ENCODE measurements around the gene TNFRSF6B.

The TNFRSF6B gene

DNA sequence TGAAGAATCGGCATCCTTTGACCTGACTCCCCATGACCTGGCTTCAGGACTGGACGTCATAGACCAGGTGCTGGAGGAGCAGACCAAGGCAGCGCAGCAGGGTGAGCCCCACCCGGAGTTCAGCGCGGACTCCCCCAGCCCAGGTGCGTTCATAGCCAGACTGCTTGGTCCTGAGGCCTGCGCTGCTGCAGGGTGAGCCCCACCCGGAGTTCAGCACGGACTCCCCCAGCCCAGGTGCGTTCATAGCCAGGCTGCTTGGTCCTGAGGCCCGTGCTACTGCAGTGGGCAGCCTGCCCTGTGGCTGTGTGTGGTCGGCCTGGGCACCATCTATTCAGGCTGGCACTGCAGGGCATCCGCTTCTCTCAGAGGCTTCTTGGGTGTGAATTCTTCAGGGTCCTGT lies 22.5 kb upstream of the TNFRSF6B start:
- Histone ChIP-seq H3K4me1 (ENCODE audit: insufficient read depth, poor library complexity, severe bottlenecking) (no peaks in the 10 kb centered on the region), H3K27me3 (ENCODE audit: insufficient read depth, poor library complexity, severe bottlenecking) (no peaks in the 10 kb centered on the region), H3K9me3 (ENCODE audit: severe bottlenecking) (no peaks in the 10 kb centered on the region), H3K27ac (ENCODE audit: poor library complexity, severe bottlenecking) (no peak overlapping the region), H3K4me3 (ENCODE audit: severe bottlenecking) (no peak overlapping the region), H3K36me3 (ENCODE audit: low read depth) (peaks cover 70% of the 10 kb centered on the region)
- TF ChIP-seq, protein P1, sequence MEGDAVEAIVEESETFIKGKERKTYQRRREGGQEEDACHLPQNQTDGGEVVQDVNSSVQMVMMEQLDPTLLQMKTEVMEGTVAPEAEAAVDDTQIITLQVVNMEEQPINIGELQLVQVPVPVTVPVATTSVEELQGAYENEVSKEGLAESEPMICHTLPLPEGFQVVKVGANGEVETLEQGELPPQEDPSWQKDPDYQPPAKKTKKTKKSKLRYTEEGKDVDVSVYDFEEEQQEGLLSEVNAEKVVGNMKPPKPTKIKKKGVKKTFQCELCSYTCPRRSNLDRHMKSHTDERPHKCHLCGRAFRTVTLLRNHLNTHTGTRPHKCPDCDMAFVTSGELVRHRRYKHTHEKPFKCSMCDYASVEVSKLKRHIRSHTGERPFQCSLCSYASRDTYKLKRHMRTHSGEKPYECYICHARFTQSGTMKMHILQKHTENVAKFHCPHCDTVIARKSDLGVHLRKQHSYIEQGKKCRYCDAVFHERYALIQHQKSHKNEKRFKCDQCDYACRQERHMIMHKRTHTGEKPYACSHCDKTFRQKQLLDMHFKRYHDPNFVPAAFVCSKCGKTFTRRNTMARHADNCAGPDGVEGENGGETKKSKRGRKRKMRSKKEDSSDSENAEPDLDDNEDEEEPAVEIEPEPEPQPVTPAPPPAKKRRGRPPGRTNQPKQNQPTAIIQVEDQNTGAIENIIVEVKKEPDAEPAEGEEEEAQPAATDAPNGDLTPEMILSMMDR (IDR thresholded peaks at IDR 0.05; ENCODE audit: poor library complexity, severe bottlenecking): no peak
- DNase-seq (ENCODE audit: low spot score): peak; percentile 80
- no peak for ATAC-seq (ENCODE audit: low read depth)

DNA sequence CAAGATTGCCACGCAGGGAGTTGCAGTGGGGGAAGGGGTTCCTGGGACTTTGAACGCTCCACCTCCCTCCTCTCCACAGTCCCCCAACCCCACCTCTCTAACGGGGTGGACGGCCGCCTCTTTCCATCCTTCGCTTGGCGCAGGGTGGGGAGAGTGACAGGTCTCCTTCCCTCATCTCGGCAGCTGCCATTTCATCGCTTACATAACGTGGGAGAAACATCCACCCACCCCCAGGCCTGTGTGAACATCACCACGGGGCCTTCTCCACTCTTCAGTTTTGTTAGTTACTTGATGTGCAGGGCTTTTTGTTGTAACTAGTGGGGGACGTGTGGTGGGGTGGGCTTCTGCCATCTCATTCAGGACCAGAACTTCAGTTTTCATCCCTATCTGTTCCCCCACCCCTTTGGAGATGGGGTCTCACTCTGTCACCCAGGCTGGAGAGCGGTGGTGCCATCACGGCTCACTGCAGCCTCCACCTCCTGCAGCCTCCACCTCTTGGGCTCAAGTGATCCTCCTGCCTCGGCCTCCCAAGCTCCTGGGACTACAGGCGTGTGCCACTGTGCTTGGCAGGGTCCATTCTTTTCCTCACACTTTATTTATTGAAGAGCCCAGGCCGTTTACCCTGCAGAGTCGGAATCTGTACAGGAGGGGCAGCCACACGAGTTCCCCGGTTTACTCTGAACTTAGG lies 20.6 kb upstream of the TNFRSF6B start:
- ATAC-seq (ENCODE audit: low read depth): no peak
- Histone ChIP-seq H3K27me3 (ENCODE audit: insufficient read depth, poor library complexity, severe bottlenecking) (no peaks in the 10 kb centered on the region), H3K4me1 (ENCODE audit: insufficient read depth, poor library complexity, severe bottlenecking) (no peaks in the 10 kb centered on the region), H3K27ac (ENCODE audit: poor library complexity, severe bottlenecking) (no peak overlapping the region), H3K9me3 (ENCODE audit: severe bottlenecking) (no peaks in the 10 kb centered on the region), H3K4me3 (ENCODE audit: severe bottlenecking) (no peak overlapping the region), H3K36me3 (ENCODE audit: low read depth) (peaks cover 71% of the 10 kb centered on the region)
- DNase-seq (ENCODE audit: low spot score): no peak
- TF ChIP-seq, protein P1 (IDR thresholded peaks at IDR 0.05; ENCODE audit: poor library complexity, severe bottlenecking): no peak

DNA sequence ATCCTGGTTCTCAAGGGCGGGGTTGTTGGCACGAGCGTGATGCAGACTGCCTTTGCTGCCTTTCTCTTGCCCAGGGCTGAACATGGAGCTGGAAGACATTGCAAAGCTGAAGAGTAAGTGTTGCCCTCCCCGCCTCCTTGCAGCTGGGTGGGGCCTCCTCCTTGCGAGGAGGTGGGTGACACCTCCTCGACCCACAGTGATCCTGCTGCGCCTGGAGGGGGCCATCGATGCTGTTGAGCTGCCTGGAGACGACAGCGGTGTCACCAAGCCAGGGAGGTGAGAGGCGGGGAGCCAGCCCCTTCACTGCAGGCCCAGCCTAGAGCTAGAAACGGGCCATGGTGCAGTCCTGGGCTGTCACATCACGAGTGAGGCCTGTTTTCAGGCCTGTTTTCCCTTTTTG lies 18.4 kb upstream of the TNFRSF6B start:
- H3K4me3 ChIP-seq (ENCODE audit: severe bottlenecking): no peak overlapping the region
- ATAC-seq (ENCODE audit: low read depth) (no peak), DNase-seq (ENCODE audit: low spot score) (no peak)
- H3K4me1 ChIP-seq (ENCODE audit: insufficient read depth, poor library complexity, severe bottlenecking): peaks cover 14% of the 10 kb centered on the region
- TF ChIP-seq, protein P1 (IDR thresholded peaks at IDR 0.05; ENCODE audit: poor library complexity, severe bottlenecking): no peak
- H3K27ac ChIP-seq (ENCODE audit: poor library complexity, severe bottlenecking): no peak overlapping the region
- H3K36me3 ChIP-seq (ENCODE audit: low read depth): peaks cover 57% of the 10 kb centered on the region
- no peaks in the 10 kb centered on the region for H3K9me3 ChIP-seq (ENCODE audit: severe bottlenecking)
- H3K27me3 ChIP-seq (ENCODE audit: insufficient read depth, poor library complexity, severe bottlenecking): no peaks in the 10 kb centered on the region

DNA sequence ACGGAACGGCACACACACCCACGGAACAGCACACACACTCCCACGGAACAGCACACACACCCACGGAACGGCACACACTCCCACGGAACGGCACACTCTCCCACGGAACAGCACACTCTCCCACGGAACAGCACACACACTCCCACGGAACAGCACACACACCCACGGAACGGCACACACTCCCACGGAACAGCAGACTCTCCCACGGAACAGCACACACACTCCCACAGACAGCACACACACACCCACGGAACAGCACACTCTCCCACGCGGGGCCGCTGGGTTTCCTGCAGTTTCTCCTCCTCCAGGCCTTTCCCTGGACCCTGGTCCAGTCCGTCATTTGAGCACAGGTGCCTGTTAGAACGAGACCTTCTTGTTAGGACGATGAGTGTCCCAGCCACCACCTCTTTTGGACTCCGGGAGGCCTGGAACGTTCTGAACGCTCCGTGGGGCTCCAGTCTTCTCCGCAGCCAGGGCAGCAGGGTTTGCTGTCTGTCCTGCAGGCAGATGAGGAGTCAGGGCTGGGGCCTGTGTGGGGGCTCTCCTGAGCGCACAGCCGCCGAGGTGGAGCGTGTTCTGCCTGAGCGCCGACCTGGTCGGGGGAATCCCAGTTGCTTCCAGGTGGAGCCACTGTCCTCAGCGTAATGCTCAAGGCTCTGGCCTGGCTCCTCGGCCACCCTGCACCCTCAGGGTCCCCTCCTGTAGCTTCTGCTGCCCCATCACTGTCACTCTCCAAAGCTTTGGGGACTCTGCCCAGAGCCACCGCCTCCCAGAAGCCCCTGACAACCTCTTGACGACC lies 17.6 kb upstream of the TNFRSF6B start:
- Histone ChIP-seq H3K4me3 (ENCODE audit: severe bottlenecking) (no peak overlapping the region), H3K27ac (ENCODE audit: poor library complexity, severe bottlenecking) (no peak overlapping the region), H3K36me3 (ENCODE audit: low read depth) (peaks cover 57% of the 10 kb centered on the region), H3K9me3 (ENCODE audit: severe bottlenecking) (no peaks in the 10 kb centered on the region), H3K4me1 (ENCODE audit: insufficient read depth, poor library complexity, severe bottlenecking) (peaks cover 22% of the 10 kb centered on the region), H3K27me3 (ENCODE audit: insufficient read depth, poor library complexity, severe bottlenecking) (no peaks in the 10 kb centered on the region)
- DNase-seq (ENCODE audit: low spot score) (peak; percentile 86), ATAC-seq (ENCODE audit: low read depth) (no peak)
- TF ChIP-seq, protein P1 (IDR thresholded peaks at IDR 0.05; ENCODE audit: poor library complexity, severe bottlenecking): no peak
